Parathyroid adenoma (tissue), 2 donors: ENCODE results near the gene EYA2.
A peak's percentile ranks its signal among the peaks of the same experiment; 100 is the strongest.

Experiments used
- H2AFZ ChIP-seq: fragments of 300-600 bp; sonication (generic); one replicate; pipeline ENCODE4 v1.7.0; 2017; ENCODE audit warnings: antibody characterized with exemption, mild to moderate bottlenecking
- H3K27ac ChIP-seq: fragments of 300-600 bp; sonication (generic); one replicate; pipeline ENCODE4 v1.7.0; 2017
- H3K27me3 ChIP-seq: fragments of 300-600 bp; sonication (generic); one replicate; pipeline ENCODE4 v1.7.0; 2017; ENCODE audit warnings: low read length; ENCODE audit not compliant: control insufficient read depth, insufficient read depth
- H3K36me3 ChIP-seq: fragments of 300-600 bp; sonication (generic); one replicate; pipeline ENCODE4 v1.7.0; 2017; ENCODE audit warnings: low read length; ENCODE audit not compliant: control insufficient read depth, insufficient read depth
- H3K4me1 ChIP-seq: fragments of 300-600 bp; sonication (generic); one replicate; pipeline ENCODE4 v1.7.0; 2017; ENCODE audit warnings: control low read depth
- H3K4me2 ChIP-seq: fragments of 300-600 bp; sonication (generic); one replicate; pipeline ENCODE4 v1.7.0; 2017; ENCODE audit warnings: low read length
- H3K4me3 ChIP-seq: fragments of 300-600 bp; sonication (generic); one replicate; pipeline ENCODE4 v1.7.0; 2017; ENCODE audit warnings: low read depth, low read length
- H3K79me2 ChIP-seq: fragments of 300-600 bp; sonication (generic); one replicate; pipeline ENCODE4 v1.7.0; 2017; ENCODE audit warnings: control low read depth
- H3K9ac ChIP-seq: fragments of 300-600 bp; sonication (generic); one replicate; pipeline ENCODE4 v1.7.0; 2017; ENCODE audit warnings: mild to moderate bottlenecking
- H3K9me3 ChIP-seq: fragments of 300-600 bp; sonication (generic); one replicate; pipeline ENCODE4 v1.7.0; 2017; ENCODE audit warnings: low read length; ENCODE audit not compliant: control insufficient read depth
- TF ChIP-seq, protein P1 (sequence below): fragments of 300-600 bp; sonication (generic); IDR thresholded peaks from one replicate; pipeline ENCODE4 v1.7.0; 2017; ENCODE audit warnings: antibody characterized with exemption, mild to moderate bottlenecking
- donor health status: primary hyperparathyroidism.

Gene EYA2

DNA sequence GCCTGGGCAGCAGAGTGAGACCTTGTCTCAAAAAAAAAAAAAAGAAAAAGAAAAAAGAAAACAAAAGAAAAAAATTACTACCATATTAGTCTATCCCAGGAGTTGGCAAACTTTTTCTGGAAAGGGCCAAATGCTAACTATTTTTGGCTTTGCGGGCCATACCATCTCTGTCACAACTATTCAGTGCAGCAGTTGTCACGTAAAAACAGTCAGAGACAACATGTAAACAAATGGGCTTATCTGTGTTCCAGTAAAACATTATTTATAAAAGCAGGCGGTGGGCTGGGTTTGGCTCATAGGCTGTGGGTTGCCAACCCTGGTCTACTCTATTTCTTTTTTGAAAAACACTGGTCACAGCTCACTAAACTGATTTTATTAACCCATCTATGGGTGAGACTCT lies 53.4 kb downstream of the EYA2 start:
- TF ChIP-seq, protein P1, sequence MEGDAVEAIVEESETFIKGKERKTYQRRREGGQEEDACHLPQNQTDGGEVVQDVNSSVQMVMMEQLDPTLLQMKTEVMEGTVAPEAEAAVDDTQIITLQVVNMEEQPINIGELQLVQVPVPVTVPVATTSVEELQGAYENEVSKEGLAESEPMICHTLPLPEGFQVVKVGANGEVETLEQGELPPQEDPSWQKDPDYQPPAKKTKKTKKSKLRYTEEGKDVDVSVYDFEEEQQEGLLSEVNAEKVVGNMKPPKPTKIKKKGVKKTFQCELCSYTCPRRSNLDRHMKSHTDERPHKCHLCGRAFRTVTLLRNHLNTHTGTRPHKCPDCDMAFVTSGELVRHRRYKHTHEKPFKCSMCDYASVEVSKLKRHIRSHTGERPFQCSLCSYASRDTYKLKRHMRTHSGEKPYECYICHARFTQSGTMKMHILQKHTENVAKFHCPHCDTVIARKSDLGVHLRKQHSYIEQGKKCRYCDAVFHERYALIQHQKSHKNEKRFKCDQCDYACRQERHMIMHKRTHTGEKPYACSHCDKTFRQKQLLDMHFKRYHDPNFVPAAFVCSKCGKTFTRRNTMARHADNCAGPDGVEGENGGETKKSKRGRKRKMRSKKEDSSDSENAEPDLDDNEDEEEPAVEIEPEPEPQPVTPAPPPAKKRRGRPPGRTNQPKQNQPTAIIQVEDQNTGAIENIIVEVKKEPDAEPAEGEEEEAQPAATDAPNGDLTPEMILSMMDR, result no peak
- peaks cover 56% of the 10 kb centered on the region for H3K4me1 ChIP-seq

DNA sequence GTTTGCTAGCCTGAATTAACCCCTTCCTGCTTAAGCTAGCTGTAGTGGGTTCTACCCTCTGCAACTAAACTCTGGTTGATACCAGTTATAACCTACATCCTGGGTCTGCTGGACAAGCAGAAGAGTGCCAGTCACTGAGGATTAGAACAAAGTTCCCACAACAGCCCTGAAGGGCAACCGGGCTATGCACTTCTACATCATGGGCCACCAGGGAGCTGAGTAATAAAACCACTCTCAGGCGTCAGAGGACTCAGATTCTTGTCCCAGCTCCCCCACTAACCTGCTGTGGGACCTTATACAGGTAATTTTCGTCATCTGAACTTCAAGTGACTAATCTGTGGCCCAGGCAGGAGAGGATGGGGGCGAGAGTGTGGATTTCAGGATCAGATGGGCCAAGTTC lies 56.8 kb downstream of the EYA2 start:
- no peaks in the 10 kb centered on the region for H3K27me3 ChIP-seq
- H3K9ac ChIP-seq, result no peak overlapping the region
- H3K27ac ChIP-seq, result no peak overlapping the region
- H3K79me2 ChIP-seq, result peaks cover 61% of the 10 kb centered on the region
- H3K4me3 ChIP-seq, result no peak overlapping the region
- TF ChIP-seq, protein P1, result no peak
- no peak overlapping the region for H2AFZ ChIP-seq
- H3K9me3 ChIP-seq, result no peaks in the 10 kb centered on the region
- no peaks in the 10 kb centered on the region for H3K36me3 ChIP-seq
- peaks cover 35% of the 10 kb centered on the region for H3K4me1 ChIP-seq
- no peak overlapping the region for H3K4me2 ChIP-seq

More for the DNA sequence above, 53.4 kb downstream of the EYA2 start:
- Histone ChIP-seq H3K36me3 (no peaks in the 10 kb centered on the region), H2AFZ (no peak overlapping the region), H3K9ac (no peak overlapping the region), H3K9me3 (no peaks in the 10 kb centered on the region), H3K27me3 (no peaks in the 10 kb centered on the region), H3K4me3 (no peak overlapping the region), H3K4me2 (no peak overlapping the region), H3K79me2 (peaks cover 44% of the 10 kb centered on the region), H3K27ac (peak overlapping the region; percentile 90)

GRCh38 chr20:46951840-46952497 lies 57.3 kb downstream of the EYA2 start:
- Histone ChIP-seq H3K79me2 (peaks cover 66% of the 10 kb centered on the region), H3K4me1 (peaks cover 32% of the 10 kb centered on the region), H3K4me2 (no peak overlapping the region), H3K27me3 (no peaks in the 10 kb centered on the region), H3K9ac (no peak overlapping the region), H3K36me3 (no peaks in the 10 kb centered on the region), H3K4me3 (no peak overlapping the region), H2AFZ (no peak overlapping the region), H3K27ac (no peak overlapping the region), H3K9me3 (no peaks in the 10 kb centered on the region)
- TF ChIP-seq, protein P1, result no peak

DNA sequence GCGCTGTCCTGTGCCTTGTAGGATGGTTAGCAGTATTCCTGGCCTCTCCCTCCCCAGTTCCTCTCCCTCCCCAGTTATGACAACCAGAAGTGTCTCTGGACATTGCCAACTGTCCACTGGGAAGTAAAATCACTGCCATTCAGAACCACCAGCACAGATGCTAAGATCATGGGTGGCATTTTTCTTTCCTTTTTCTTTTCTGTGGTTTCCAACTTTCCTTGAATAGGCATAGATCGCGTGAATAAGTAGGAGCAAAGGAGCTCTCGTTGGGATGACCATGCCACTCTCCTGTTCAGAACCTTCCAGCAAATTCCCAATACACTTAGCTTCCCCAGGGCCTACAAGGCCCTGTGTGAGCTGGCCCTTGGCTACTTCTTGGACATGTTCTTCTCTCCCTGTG lies 59.0 kb downstream of the EYA2 start:
- H3K27ac ChIP-seq, result no peak overlapping the region
- no peaks in the 10 kb centered on the region for H3K9me3 ChIP-seq
- no peaks in the 10 kb centered on the region for H3K27me3 ChIP-seq
- H3K4me1 ChIP-seq, result peaks cover 25% of the 10 kb centered on the region
- no peak overlapping the region for H3K9ac ChIP-seq
- H3K4me2 ChIP-seq, result no peak overlapping the region
- peaks cover 68% of the 10 kb centered on the region for H3K79me2 ChIP-seq
- H3K36me3 ChIP-seq, result no peaks in the 10 kb centered on the region
- H3K4me3 ChIP-seq, result no peak overlapping the region
- TF ChIP-seq, protein P1, result no peak
- H2AFZ ChIP-seq, result no peak overlapping the region

GRCh38 chr20:46954490-46955038 lies 59.9 kb downstream of the EYA2 start:
- Histone ChIP-seq H3K9me3 (no peaks in the 10 kb centered on the region), H3K4me3 (no peak overlapping the region), H3K36me3 (no peaks in the 10 kb centered on the region), H3K27ac (peak overlapping the region; percentile 37), H2AFZ (no peak overlapping the region), H3K9ac (no peak overlapping the region), H3K4me2 (no peak overlapping the region), H3K79me2 (peaks cover 70% of the 10 kb centered on the region), H3K4me1 (peaks cover 23% of the 10 kb centered on the region), H3K27me3 (no peaks in the 10 kb centered on the region)
- TF ChIP-seq, protein P1, result no peak
